H1 (cell line): ENCODE results near the gene PDCL3. TPM values are rescaled to one million over a fixed set of nuclear protein-coding genes. Genes with fewer than 3 reads are reported as not detected.

Experiments
- CTCF ChIA-PET: fragments of 300-600 bp; sonication (Branson Sonifier 250); formaldehyde crosslinking; loops from one replicate; lab custom pipeline; 2021; ENCODE audit not compliant: partially characterized antibody; lab: Charles Lee
- POLR2A ChIA-PET: fragments of 300-600 bp; sonication (Branson Sonifier 250); formaldehyde crosslinking; loops from one replicate; lab custom pipeline; 2021; ENCODE audit warnings: inconsistent platforms; ENCODE audit not compliant: partially characterized antibody; lab: Charles Lee
- DNase-seq, 2 experiments: peaks; one replicate each; pipeline versions ENCODE4 v3.0.0 to v3.0.0-alpha.2; 2010 to 2022; ENCODE audit warnings: low spot score in 2 of 2, low read depth in 1 of 2, mixed read lengths in 1 of 2
- FAIRE-seq: peaks from 2 replicates; lab custom pipeline; 2011; peaks lifted over from hg19 to GRCh38; lab: Jason Lieb, UNC
- H2AFZ ChIP-seq: 2 replicates; pipeline ENCODE4 v1.8.1; 2012; ENCODE audit warnings: low read length, inconsistent platforms
- H2AK5ac ChIP-seq: 2 replicates; pipeline ENCODE4 v1.6.1; 2013; ENCODE audit warnings: low read depth, low read length
- H2BK120ac ChIP-seq: replicated peaks from 2 replicates; pipeline ENCODE3; 2013; ENCODE audit warnings: low read depth, low read length, inconsistent platforms
- H2BK12ac ChIP-seq: 2 replicates; pipeline ENCODE4 v1.6.1; 2013; ENCODE audit warnings: low read depth, low read length
- H2BK15ac ChIP-seq: 2 replicates; pipeline ENCODE4 v1.6.1; 2013; ENCODE audit warnings: low read length
- H2BK20ac ChIP-seq: 2 replicates; pipeline ENCODE4 v1.6.1; 2013; ENCODE audit warnings: low read length
- H2BK5ac ChIP-seq: 2 replicates; pipeline ENCODE4 v1.6.1; 2013; ENCODE audit warnings: low read depth, low read length
- H3K14ac ChIP-seq: 2 replicates; pipeline ENCODE4 v1.6.1; 2013; ENCODE audit warnings: inconsistent platforms; ENCODE audit not compliant: insufficient read length
- H3K18ac ChIP-seq: 2 replicates; pipeline ENCODE4 v1.6.1; 2013; ENCODE audit warnings: low read length; ENCODE audit errors: extremely low read depth
- H3K23ac ChIP-seq: 2 replicates; pipeline ENCODE4 v1.6.1; 2013; ENCODE audit warnings: inconsistent platforms; ENCODE audit not compliant: insufficient read length
- H3K23me2 ChIP-seq: 2 replicates; pipeline ENCODE4 v1.6.1; 2013; ENCODE audit warnings: low read depth, low read length
- H3K27ac ChIP-seq: 2 replicates; pipeline ENCODE4 v1.6.1; 2011; ENCODE audit warnings: low read depth, low read length, inconsistent platforms
- H3K27me3 ChIP-seq, 4 experiments: replicated peaks in 1 of 4; 1 replicate in 1 of 4; 2 replicates in 3 of 4; pipeline versions ENCODE4 v1.6.1 to v1.8.1; 2011 to 2013; ENCODE audit warnings: low read length in 3 of 4, mild to moderate bottlenecking in 3 of 4, inconsistent platforms in 2 of 4, mixed read lengths in 2 of 4, moderate library complexity in 1 of 4; ENCODE audit not compliant: control insufficient read depth in 3 of 4, insufficient read depth in 3 of 4; ENCODE audit errors: extremely low read depth in 1 of 4
- H3K36me3 ChIP-seq, 4 experiments: 2 replicates each; pipeline versions ENCODE4 v1.6.1 to v1.8.1; 2011 to 2013; ENCODE audit warnings: mild to moderate bottlenecking in 4 of 4, low read length in 3 of 4, moderate library complexity in 2 of 4, control low read depth in 1 of 4, inconsistent platforms in 1 of 4; ENCODE audit not compliant: insufficient read depth in 4 of 4, control insufficient read depth in 2 of 4
- H3K4ac ChIP-seq: replicated peaks from 2 replicates; pipeline ENCODE3; 2013; ENCODE audit warnings: low read length, low read depth, mixed read lengths, inconsistent platforms; ENCODE audit not compliant: insufficient read length
- H3K4me1 ChIP-seq, 4 experiments: replicated peaks in 1 of 4; 1 replicate in 1 of 4; 2 replicates in 3 of 4; pipeline versions ENCODE4 v1.6.1 to v1.8.1; 2011 to 2013; ENCODE audit warnings: low read length in 3 of 4, inconsistent platforms in 2 of 4, mixed read lengths in 1 of 4; ENCODE audit not compliant: insufficient read depth in 4 of 4, control insufficient read depth in 3 of 4
- H3K4me2 ChIP-seq, 2 experiments: 2 replicates each; pipeline versions ENCODE4 v1.6.1 to v1.8.1; 2011 to 2013; ENCODE audit warnings: low read depth in 2 of 2, low read length in 2 of 2, control low read depth in 1 of 2, inconsistent platforms in 1 of 2, mild to moderate bottlenecking in 1 of 2; ENCODE audit not compliant: insufficient read depth in 1 of 2
- H3K4me3 ChIP-seq, 4 experiments: fragments of 200-600, 300-600 bp in 1 of 4; sonication (generic), shearing (Covaris generic), sonication (Bioruptor Twin) in 1 of 4; 2 replicates each; pipeline versions ENCODE4 v1.5.1 to v1.8.1; 2011 to 2016; ENCODE audit warnings: low read length in 4 of 4, low read depth in 3 of 4, control low read depth in 2 of 4, inconsistent platforms in 2 of 4, mild to moderate bottlenecking in 2 of 4, mixed read lengths in 1 of 4, moderate library complexity in 1 of 4; ENCODE audit not compliant: insufficient read depth in 2 of 4; ENCODE audit errors: extremely low read depth in 1 of 4
- H3K56ac ChIP-seq: replicated peaks from 2 replicates; pipeline ENCODE3; 2013; ENCODE audit warnings: low read depth, mild to moderate bottlenecking, mixed read lengths, low read length, inconsistent platforms; ENCODE audit not compliant: insufficient read length
- H3K79me1 ChIP-seq: 2 replicates; pipeline ENCODE4 v1.6.1; 2013; ENCODE audit warnings: low read depth, low read length, control low read depth
- H3K79me2 ChIP-seq, 2 experiments: 2 replicates each; pipeline versions ENCODE4 v1.6.1 to v1.8.1; 2012 to 2013; ENCODE audit warnings: low read length in 2 of 2, mild to moderate bottlenecking in 2 of 2, inconsistent platforms in 1 of 2; ENCODE audit not compliant: insufficient read depth in 2 of 2, control insufficient read depth in 1 of 2
- H3K9ac ChIP-seq, 4 experiments: replicated peaks in 1 of 4; 1 replicate in 1 of 4; 2 replicates in 3 of 4; pipeline versions ENCODE4 v1.6.1 to v1.8.1; 2011 to 2013; ENCODE audit warnings: low read depth in 3 of 4, low read length in 3 of 4, control low read depth in 2 of 4, mild to moderate bottlenecking in 2 of 4, moderate library complexity in 2 of 4, inconsistent platforms in 1 of 4; ENCODE audit errors: extremely low read depth in 1 of 4
- H3K9me3 ChIP-seq, 2 experiments: 2 replicates each; pipeline versions ENCODE4 v1.6.1 to v1.8.1; 2012 to 2013; ENCODE audit warnings: mild to moderate bottlenecking in 2 of 2, moderate library complexity in 2 of 2, control low read depth in 1 of 2, inconsistent platforms in 1 of 2, low read depth in 1 of 2, low read length in 1 of 2, mixed read lengths in 1 of 2; ENCODE audit not compliant: insufficient read depth in 2 of 2
- H4K20me1 ChIP-seq, 2 experiments: replicated peaks in 1 of 2; 2 replicates each; pipeline versions ENCODE3 to v1.8.1; 2011 to 2013; ENCODE audit warnings: inconsistent platforms in 2 of 2, low read length in 2 of 2, mild to moderate bottlenecking in 1 of 2; ENCODE audit not compliant: insufficient read depth in 2 of 2, control insufficient read depth in 1 of 2
- H4K5ac ChIP-seq: 2 replicates; pipeline ENCODE4 v1.6.1; 2013; ENCODE audit warnings: low read length, low read depth, mixed read lengths, inconsistent platforms; ENCODE audit not compliant: insufficient read length
- H4K8ac ChIP-seq: 2 replicates; pipeline ENCODE4 v1.8.0; 2013; ENCODE audit warnings: mild to moderate bottlenecking, moderate library complexity, low read length, inconsistent platforms; ENCODE audit not compliant: insufficient read depth; ENCODE audit errors: extremely low read depth
- H4K91ac ChIP-seq: replicated peaks from 2 replicates; pipeline ENCODE3; 2013; ENCODE audit warnings: low read length, mixed read lengths, inconsistent platforms; ENCODE audit not compliant: insufficient read length
- JUN ChIP-seq: IDR thresholded peaks from 2 replicates; pipeline ENCODE4 v1.6.1; 2011; ENCODE audit warnings: low read depth, mild to moderate bottlenecking, improper control_type of control experiment, low read length
- KDM1A ChIP-seq: fragments of 200-600, 300-600 bp; sonication (generic); IDR thresholded peaks from 2 replicates; pipeline ENCODE4 v1.7.1; 2016; ENCODE audit warnings: mild to moderate bottlenecking, low read length, borderline replicate concordance
- RAD21 ChIP-seq, 2 experiments: IDR thresholded peaks in 1 of 2; conservative IDR thresholded peaks in 1 of 2; 2 replicates each; pipeline ENCODE4 v1.6.1; 2011; ENCODE audit warnings: low read depth in 2 of 2, low read length in 2 of 2, improper control_type of control experiment in 1 of 2, inconsistent platforms in 1 of 2, mild to moderate bottlenecking in 1 of 2, moderate library complexity in 1 of 2
- RBBP5 ChIP-seq: IDR thresholded peaks from 2 replicates; pipeline ENCODE4 v1.7.1; 2012; ENCODE audit warnings: low read depth, mild to moderate bottlenecking, inconsistent platforms, low read length, moderate library complexity, borderline replicate concordance
- SP1 ChIP-seq: IDR thresholded peaks from 2 replicates; pipeline ENCODE4 v1.6.1; 2011; ENCODE audit warnings: low read depth, low read length
- SP4 ChIP-seq: IDR thresholded peaks from 2 replicates; pipeline ENCODE4 v1.6.1; 2012; ENCODE audit warnings: low read length, inconsistent platforms
- SUZ12 ChIP-seq: fragments of 200-600 bp; sonication (generic); IDR thresholded peaks from 2 replicates; pipeline ENCODE4 v1.6.1; 2012; ENCODE audit warnings: mild to moderate bottlenecking, inconsistent platforms, low read length, moderate library complexity, mixed read lengths
- TAF1 ChIP-seq: IDR thresholded peaks from 2 replicates; pipeline ENCODE4 v1.6.1; 2011; ENCODE audit warnings: mild to moderate bottlenecking, low read depth, low read length
- WGBS, 2 experiments: shearing (Covaris generic) in 1 of 2; methylation state at CpG; one replicate each; pipeline versions ENCODE4 v1.1.6 to v1.1.7; 2013 to 2015; ENCODE audit warnings: low lambda C conversion rate in 2 of 2, mixed read lengths in 2 of 2, inconsistent platforms in 1 of 2, low coverage in 1 of 2, missing lambda C conversion rate in 1 of 2; ENCODE audit not compliant: insufficient replicate concordance in 2 of 2, insufficient coverage in 1 of 2, insufficient read length in 1 of 2; ENCODE audit errors: extremely low coverage in 1 of 2, missing lambda C conversion rate in 1 of 2; 5-methylcytosine and 5-hydroxymethylcytosine counted together
- polyA plus RNA-seq, 7 experiments: library from polyadenylated mRNA; depleted of rRNA in 3 of 7; stranded (reverse) in 5 of 7; unstranded in 2 of 7; fragments of >200 nt in 5 of 7; fragments of 200-250 nt in 2 of 7; gene quantifications; 1 replicate in 5 of 7; 2 replicates in 1 of 7; 4 replicates in 1 of 7; pipeline versions ENCODE4 v1.2.1 to v1.2.3, GENCODE V29; 2011 to 2013; ENCODE audit warnings: missing spikeins in 2 of 7, mixed read lengths in 2 of 7
- total RNA-seq: library from RNA; stranded (reverse); fragmentation: NEBNext Ultra II Directional; extraction: Animal tissue kit (Norgen Biotek cat#: 25700); gene quantifications from 2 replicates; pipeline ENCODE4 v1.2.1, GENCODE V29; 2021
- TF ChIP-seq, protein P1 (sequence below), 3 experiments: IDR thresholded peaks; 1 replicate in 2 of 3; 2 replicates in 1 of 3; pipeline versions ENCODE4 v1.5.1 to v1.6.1; 2011; ENCODE audit warnings: low read length in 3 of 3, mild to moderate bottlenecking in 3 of 3, inconsistent platforms in 2 of 3, low read depth in 1 of 3, moderate library complexity in 1 of 3; ENCODE audit not compliant: insufficient read depth in 1 of 3; ENCODE audit errors: control extremely low read depth in 1 of 3

PDCL3 gene
- total and polyA plus RNA-seq, 2 of the 8 experiments (the other 6 are each of a cell fraction or from before 2014, with no cell fraction given): 19.8 to 29.4 TPM

DNA sequence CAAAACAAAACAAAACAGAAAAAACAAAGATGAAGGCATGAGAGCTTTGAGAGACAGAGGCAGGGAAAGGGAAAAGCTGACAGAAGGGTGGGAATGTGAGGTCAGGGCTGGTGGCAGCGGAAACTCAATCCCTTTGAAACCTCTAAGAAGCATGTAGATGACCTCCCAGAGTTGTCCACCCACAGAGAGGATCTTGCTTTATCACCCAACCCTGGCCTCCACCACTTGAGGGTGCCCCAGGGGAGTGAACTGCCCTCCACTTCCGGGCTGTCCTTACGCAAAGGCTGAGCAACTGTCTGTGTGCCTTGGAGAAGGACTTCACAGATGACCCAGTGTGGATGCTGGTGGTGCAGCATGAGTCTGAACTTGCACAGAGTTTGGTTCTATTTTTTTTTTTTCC, 26.7 kb downstream of the PDCL3 start:
- Histone ChIP-seq H3K79me2 (no peaks in the 10 kb centered on the region), H3K9me3 (no peaks in the 10 kb centered on the region), H2BK120ac (no peak overlapping the region), H3K4me2 (no peak overlapping the region), H2AFZ (no peak overlapping the region), H3K23ac (no peak overlapping the region), H2BK15ac (no peak overlapping the region), H3K4me3 (no peak overlapping the region), H3K9ac (no peak overlapping the region), H4K20me1 (no peaks in the 10 kb centered on the region), H3K4ac (no peak overlapping the region), H4K8ac (no peak overlapping the region), H3K23me2 (no peaks in the 10 kb centered on the region), H3K18ac (no peak overlapping the region), H3K79me1 (no peaks in the 10 kb centered on the region), H3K27me3 (no peaks in the 10 kb centered on the region), H3K36me3 (no peaks in the 10 kb centered on the region), H4K91ac (no peak overlapping the region), H2AK5ac (no peak overlapping the region), H3K27ac (no peak overlapping the region), H3K4me1 (no peaks in the 10 kb centered on the region), H3K56ac (no peak overlapping the region), H4K5ac (no peak overlapping the region), H2BK5ac (no peak overlapping the region), H3K14ac (no peak overlapping the region), H2BK12ac (no peak overlapping the region), H2BK20ac (no peak overlapping the region)
- ChIA-PET POLR2A (no interaction called here), CTCF (no interaction called here)
- DNase-seq (no peak), FAIRE-seq (no peak)
- 85% methylated on average over 3 of the region's 3 CpGs; no CpG with 5 or more reads in 1 of the 2 experiments for WGBS, 2 experiments
- TF ChIP-seq JUN (no peak), SUZ12 (no peak), RAD21 (IDR thresholded peaks at IDR 0.05 in 1 of 2, conservative IDR thresholded peaks at IDR 0.05 in 1 of 2; ENCODE audit: low read depth in 2 of 2, low read length in 2 of 2) (no peak), SP1 (no peak), RBBP5 (no peak), KDM1A (no peak), TAF1 (no peak), SP4 (no peak)
- TF ChIP-seq, protein P1, sequence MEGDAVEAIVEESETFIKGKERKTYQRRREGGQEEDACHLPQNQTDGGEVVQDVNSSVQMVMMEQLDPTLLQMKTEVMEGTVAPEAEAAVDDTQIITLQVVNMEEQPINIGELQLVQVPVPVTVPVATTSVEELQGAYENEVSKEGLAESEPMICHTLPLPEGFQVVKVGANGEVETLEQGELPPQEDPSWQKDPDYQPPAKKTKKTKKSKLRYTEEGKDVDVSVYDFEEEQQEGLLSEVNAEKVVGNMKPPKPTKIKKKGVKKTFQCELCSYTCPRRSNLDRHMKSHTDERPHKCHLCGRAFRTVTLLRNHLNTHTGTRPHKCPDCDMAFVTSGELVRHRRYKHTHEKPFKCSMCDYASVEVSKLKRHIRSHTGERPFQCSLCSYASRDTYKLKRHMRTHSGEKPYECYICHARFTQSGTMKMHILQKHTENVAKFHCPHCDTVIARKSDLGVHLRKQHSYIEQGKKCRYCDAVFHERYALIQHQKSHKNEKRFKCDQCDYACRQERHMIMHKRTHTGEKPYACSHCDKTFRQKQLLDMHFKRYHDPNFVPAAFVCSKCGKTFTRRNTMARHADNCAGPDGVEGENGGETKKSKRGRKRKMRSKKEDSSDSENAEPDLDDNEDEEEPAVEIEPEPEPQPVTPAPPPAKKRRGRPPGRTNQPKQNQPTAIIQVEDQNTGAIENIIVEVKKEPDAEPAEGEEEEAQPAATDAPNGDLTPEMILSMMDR (IDR thresholded peaks at IDR 0.05; ENCODE audit: control extremely low read depth in 1 of 3, insufficient read depth in 1 of 3, low read depth in 1 of 3, low read length in 3 of 3): no peak
- TF ChIP-seq, all 59 proteins: peak for 0
